Endometrium (tissue), 2 donors: Measurements from ENCODE around the gene AIFM2.
"Not testable (repeated sequence)": the region's sequence is repeated elsewhere in the genome, so short reads cannot be mapped to it uniquely, and the experiment has no call there.

Experiments used
- FAIRE-seq: peaks from 2 replicates; lab custom pipeline; 2012; peaks lifted over from hg19 to GRCh38; lab: Jason Lieb, UNC
- donor health status: control.
- donor health status: control.

AIFM2 gene

GRCh38 chr10:70145666-70146488 is 13.3 kb upstream of the AIFM2 start:
- FAIRE-seq = no peak

GRCh38 chr10:70145166-70145665 is 12.6 kb upstream of the AIFM2 start:
- FAIRE-seq = no peak

GRCh38 chr10:70144372-70145110 is 11.9 kb upstream of the AIFM2 start:
- no peak for FAIRE-seq

- no peak for FAIRE-seq
These were observed 9.9 kb upstream of the AIFM2 start for GRCh38 chr10:70142555-70142954.

GRCh38 chr10:70140297-70140696 is 7.7 kb upstream of the AIFM2 start:
- FAIRE-seq = no peak

- FAIRE-seq = no peak
These were observed 7.3 kb upstream of the AIFM2 start for GRCh38 chr10:70139997-70140250.

GRCh38 chr10:70139151-70139996 is 6.7 kb upstream of the AIFM2 start:
- no peak for FAIRE-seq

GRCh38 chr10:70137927-70138883 is 5.6 kb upstream of the AIFM2 start:
- FAIRE-seq = no peak

GRCh38 chr10:70137135-70137534 is 4.5 kb upstream of the AIFM2 start:
- FAIRE-seq = no peak

GRCh38 chr10:70135684-70136083 is 3.1 kb upstream of the AIFM2 start:
- no peak for FAIRE-seq

GRCh38 chr10:70135046-70135445 is 2.4 kb upstream of the AIFM2 start:
- no peak for FAIRE-seq

GRCh38 chr10:70131560-70131937 is 1.1 kb downstream of the AIFM2 start:
- FAIRE-seq = no peak

- no peak for FAIRE-seq
These were observed 1.6 kb downstream of the AIFM2 start for GRCh38 chr10:70130878-70131559.

GRCh38 chr10:70126700-70127395 is 5.8 kb downstream of the AIFM2 start:
- FAIRE-seq = no peak

GRCh38 chr10:70125918-70126552 is 6.6 kb downstream of the AIFM2 start:
- no peak for FAIRE-seq

- no peak for FAIRE-seq
These were observed 7.7 kb downstream of the AIFM2 start for GRCh38 chr10:70124918-70125317.

- FAIRE-seq = no peak
These were observed 8.2 kb downstream of the AIFM2 start for GRCh38 chr10:70124415-70124814.

- FAIRE-seq = no peak
These were observed 8.8 kb downstream of the AIFM2 start for GRCh38 chr10:70123817-70124216.

GRCh38 chr10:70123166-70123565 is 9.5 kb downstream of the AIFM2 start:
- not testable (repeated sequence) for FAIRE-seq

- FAIRE-seq = no peak
These were observed 9.9 kb downstream of the AIFM2 start for GRCh38 chr10:70122742-70123141.
